Fibroblast of mammary gland (primary cell): ENCODE results near the gene CEP350.

Source experiments
- DNase-seq: peaks from one replicate; pipeline ENCODE4 v3.0.0-alpha.2; 2010; ENCODE audit warnings: low read depth
- H3K4me3 ChIP-seq: 2 replicates; pipeline ENCODE4 v1.5.1; 2011; ENCODE audit warnings: low read depth, mild to moderate bottlenecking, low read length, moderate library complexity; ENCODE audit not compliant: control insufficient read depth
- TF ChIP-seq, protein P1 (sequence below): conservative IDR thresholded peaks from 2 replicates; pipeline ENCODE4 v1.5.1; 2011; ENCODE audit warnings: low read depth, low read length, inconsistent platforms; ENCODE audit not compliant: control insufficient read depth, insufficient read depth

Gene CEP350

GRCh38 chr1:179941454-179941853, 13.2 kb upstream of the CEP350 start:
- H3K4me3 ChIP-seq = no peak overlapping the region
- TF ChIP-seq, protein P1, sequence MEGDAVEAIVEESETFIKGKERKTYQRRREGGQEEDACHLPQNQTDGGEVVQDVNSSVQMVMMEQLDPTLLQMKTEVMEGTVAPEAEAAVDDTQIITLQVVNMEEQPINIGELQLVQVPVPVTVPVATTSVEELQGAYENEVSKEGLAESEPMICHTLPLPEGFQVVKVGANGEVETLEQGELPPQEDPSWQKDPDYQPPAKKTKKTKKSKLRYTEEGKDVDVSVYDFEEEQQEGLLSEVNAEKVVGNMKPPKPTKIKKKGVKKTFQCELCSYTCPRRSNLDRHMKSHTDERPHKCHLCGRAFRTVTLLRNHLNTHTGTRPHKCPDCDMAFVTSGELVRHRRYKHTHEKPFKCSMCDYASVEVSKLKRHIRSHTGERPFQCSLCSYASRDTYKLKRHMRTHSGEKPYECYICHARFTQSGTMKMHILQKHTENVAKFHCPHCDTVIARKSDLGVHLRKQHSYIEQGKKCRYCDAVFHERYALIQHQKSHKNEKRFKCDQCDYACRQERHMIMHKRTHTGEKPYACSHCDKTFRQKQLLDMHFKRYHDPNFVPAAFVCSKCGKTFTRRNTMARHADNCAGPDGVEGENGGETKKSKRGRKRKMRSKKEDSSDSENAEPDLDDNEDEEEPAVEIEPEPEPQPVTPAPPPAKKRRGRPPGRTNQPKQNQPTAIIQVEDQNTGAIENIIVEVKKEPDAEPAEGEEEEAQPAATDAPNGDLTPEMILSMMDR = no peak
- DNase-seq = peak; percentile 16

DNA sequence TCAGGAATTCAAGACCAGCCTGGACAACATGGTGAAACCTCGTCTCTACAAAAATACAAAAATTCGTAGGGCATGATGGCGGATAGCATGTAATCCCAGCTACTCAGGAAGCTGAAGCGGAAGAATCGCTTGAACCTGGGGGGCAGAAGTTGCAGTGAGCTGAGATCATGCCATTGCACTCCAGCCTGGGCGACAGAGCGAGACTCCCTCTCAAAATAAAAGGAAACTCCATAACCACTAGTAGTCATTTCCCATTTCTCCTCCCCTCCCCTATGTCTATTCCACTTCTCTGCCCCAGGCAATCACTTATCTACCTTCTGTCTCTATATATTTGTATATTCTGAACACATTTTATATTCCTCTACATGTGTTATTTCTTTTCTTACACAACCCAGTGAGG, 4.0 kb upstream of the CEP350 start:
- DNase-seq = no peak
- no peak overlapping the region for H3K4me3 ChIP-seq
- TF ChIP-seq, protein P1 = no peak

DNA sequence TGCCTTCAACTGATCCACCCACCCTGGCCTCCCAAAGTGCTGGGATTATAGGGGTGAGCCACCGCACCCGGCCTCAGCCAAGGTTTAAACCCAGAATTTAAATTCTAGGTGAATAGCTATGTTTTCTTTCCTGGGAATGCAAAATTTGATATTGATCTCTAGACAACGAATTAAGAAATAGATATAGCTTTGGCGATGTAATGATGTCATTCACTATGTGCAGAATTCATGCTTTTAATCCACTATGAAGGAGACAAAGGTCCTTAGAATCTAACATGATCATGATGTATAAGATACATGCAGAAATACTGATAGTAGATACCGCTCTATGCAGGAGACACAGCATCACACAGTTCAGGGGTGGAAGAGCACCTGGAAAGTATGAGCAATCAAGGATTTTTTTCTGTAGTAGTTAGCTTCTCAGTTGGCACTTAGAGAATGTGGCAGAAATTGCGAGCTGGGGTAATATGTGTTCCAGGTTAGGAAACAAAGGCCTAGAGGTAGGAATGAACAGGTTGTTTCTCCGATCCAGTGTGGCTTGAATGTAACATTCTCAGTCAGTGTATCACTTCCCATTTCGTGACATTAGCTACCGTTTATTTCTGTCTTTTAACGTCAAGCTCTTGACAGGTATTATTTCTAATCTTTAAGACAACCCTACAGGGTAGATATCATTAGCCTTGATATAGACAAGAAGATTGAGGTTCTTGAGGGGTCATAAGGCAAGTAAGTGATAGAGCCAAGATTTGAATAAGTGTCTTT, 3.0 kb upstream of the CEP350 start:
- no peak overlapping the region for H3K4me3 ChIP-seq
- TF ChIP-seq, protein P1 = no peak
- no peak for DNase-seq

DNA sequence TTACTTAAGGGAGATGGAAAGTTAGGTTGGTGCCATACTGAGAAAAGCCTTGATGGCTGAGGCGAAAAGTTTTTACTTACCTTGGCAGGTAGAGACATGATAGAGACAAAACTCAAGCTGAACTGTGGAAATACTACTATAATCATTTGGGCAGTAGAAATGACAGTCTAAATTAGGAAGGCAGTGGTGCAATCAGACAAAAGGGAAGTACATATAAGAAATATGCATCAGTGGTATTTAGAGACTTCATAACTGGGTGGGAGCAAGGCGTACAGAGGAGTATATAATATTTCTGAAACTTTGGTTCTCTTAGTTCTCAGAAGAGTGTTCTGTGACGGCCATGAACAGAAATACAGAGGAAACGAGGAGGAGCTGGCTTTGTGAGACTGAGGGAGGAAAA, 2.4 kb upstream of the CEP350 start:
- TF ChIP-seq, protein P1 = no peak
- no peak for DNase-seq
- H3K4me3 ChIP-seq = no peak overlapping the region

GRCh38 chr1:179953974-179954492, 577 bp upstream of the CEP350 start:
- peak; percentile 61 for DNase-seq
- H3K4me3 ChIP-seq = peak overlapping the region; percentile 74
- TF ChIP-seq, protein P1 = peak; percentile 29

- TF ChIP-seq, protein P1 = no peak
- H3K4me3 ChIP-seq = peak overlapping the region; percentile 74
- peak; percentile 7 for DNase-seq
Measured at GRCh38 chr1:179955287-179955680, 674 bp downstream of the CEP350 start.
